ENCODE results near the gene IL1RAPL2. TPM values are rescaled to one million over a fixed set of nuclear protein-coding genes. Genes with fewer than 3 reads are reported as not detected.

Gene IL1RAPL2
- total and polyA plus RNA-seq, 10 of the 15 experiments (the other 5 are each of a cell fraction or from before 2014, with no cell fraction given), result 0.19 TPM; not detected in 9

- WGBS (ENCODE audit: insufficient coverage, insufficient replicate concordance, low lambda C conversion rate, missing lambda C conversion rate), result 7% methylated on average over 4 of the region's 4 CpGs
- in situ Hi-C loops (cut with MboI) (no loop called here), intact Hi-C loops (cut with micrococcal nuclease; ENCODE audit: unreplicated experiment) (no loop called here)
- ChIA-PET RAD21 (ENCODE audit: unreplicated experiment) (no interaction called here), POLR2A (no interaction called here), SMC1A (ENCODE audit: uncharacterized antibody, unreplicated experiment) (no interaction called here), CTCF (no interaction called here)
- DNase-seq (ENCODE audit: low read depth, low spot score), result no peak
- TF ChIP-seq JUNB (IDR thresholded peaks at IDR 0.05), result no peak
- no peak for TF ChIP-seq CHD4 (IDR thresholded peaks at IDR 0.05)
- no peak for TF ChIP-seq SUZ12 (IDR thresholded peaks at IDR 0.05; ENCODE audit: unreplicated experiment)
- no peak for TF ChIP-seq NKRF (conservative IDR thresholded peaks at IDR 0.05)
- TF ChIP-seq MLLT1 (IDR thresholded peaks at IDR 0.05), result no peak
- no peak for TF ChIP-seq DPF2 (IDR thresholded peaks at IDR 0.05)
- TF ChIP-seq HCFC1 (IDR thresholded peaks at IDR 0.05; ENCODE audit: low read length), result no peak
- no peak for TF ChIP-seq SMARCA5 (IDR thresholded peaks at IDR 0.05)
- no peak for TF ChIP-seq E4F1 (IDR thresholded peaks at IDR 0.05; ENCODE audit: borderline replicate concordance, partially characterized antibody)
- TF ChIP-seq CBFB (IDR thresholded peaks at IDR 0.05; ENCODE audit: low read depth), result no peak
- Histone ChIP-seq H3K79me2 (ENCODE audit: control insufficient read depth, insufficient read depth, low read length) (no peaks in the 10 kb centered on the region), H3K4me2 (ENCODE audit: control insufficient read depth, insufficient read depth) (no peak overlapping the region), H3K4me1 (ENCODE audit: control insufficient read depth, insufficient read depth, low read length) (no peaks in the 10 kb centered on the region), H4K20me1 (ENCODE audit: control insufficient read depth, insufficient read depth) (no peaks in the 10 kb centered on the region), H3K9ac (ENCODE audit: control insufficient read depth, insufficient read depth, low read length) (no peak overlapping the region), H3K27ac (ENCODE audit: control insufficient read depth, insufficient read depth) (no peak overlapping the region), H3K9me3 (replicated peaks; ENCODE audit: control insufficient read depth, insufficient read depth, low read length) (no peaks in the 10 kb centered on the region), H3K4me3 (no peak overlapping the region), H2AFZ (ENCODE audit: control insufficient read depth, low read depth, low read length) (no peak overlapping the region), H3K36me3 (ENCODE audit: control insufficient read depth in 2 of 2, insufficient read depth in 2 of 2, low read length in 1 of 2) (no peaks in the 10 kb centered on the region), H3K27me3 (replicated peaks in 1 of 2; ENCODE audit: control insufficient read depth in 2 of 2, insufficient read depth in 2 of 2, low read length in 1 of 2) (no peaks in the 10 kb centered on the region)
- ATAC-seq, result no peak
- no peak for FAIRE-seq
- BruUV-seq (replicated peaks), result no TSS peak
These were observed 276.6 kb downstream of the IL1RAPL2 start for GRCh38 chrX:104842646-104843045.
